MM.1S (cell line): Measurements from ENCODE around the gene TENM4.

Experiments used
- DNase-seq: peaks from one replicate; pipeline ENCODE4 v3.0.0-alpha.2; 2015
- H2AFZ ChIP-seq: fragments of 300-600 bp; sonication (generic); 2 replicates; pipeline ENCODE4 v1.6.0; 2016; ENCODE audit warnings: antibody characterized with exemption, low read length
- H3F3A ChIP-seq: fragments of 300-600 bp; sonication (generic); 2 replicates; pipeline ENCODE4 v1.6.1; 2016; ENCODE audit warnings: mild to moderate bottlenecking, antibody characterized with exemption, low read length, moderate library complexity, mixed read lengths; ENCODE audit not compliant: insufficient read depth
- H3K27ac ChIP-seq: fragments of 300-600 bp; sonication (generic); 2 replicates; pipeline ENCODE4 v1.5.1; 2016; ENCODE audit warnings: mild to moderate bottlenecking, low read length
- H3K27me3 ChIP-seq: fragments of 300-600 bp; sonication (generic); replicated peaks from 2 replicates; pipeline ENCODE4 v1.6.0; 2016; ENCODE audit warnings: low read length; ENCODE audit not compliant: insufficient read depth
- H3K36me3 ChIP-seq: fragments of 300-600 bp; sonication (generic); replicated peaks from 2 replicates; pipeline ENCODE4 v1.6.1; 2016; ENCODE audit warnings: mild to moderate bottlenecking, low read length, mixed read lengths; ENCODE audit not compliant: insufficient read depth
- H3K4me1 ChIP-seq: fragments of 300-600 bp; sonication (generic); 2 replicates; pipeline ENCODE4 v1.6.1; 2016; ENCODE audit warnings: low read length, mixed read lengths
- H3K4me2 ChIP-seq: fragments of 300-600 bp; sonication (generic); 2 replicates; pipeline ENCODE4 v1.6.0; 2016; ENCODE audit warnings: low read depth, low read length
- H3K4me3 ChIP-seq: fragments of 300-600 bp; sonication (generic); 2 replicates; pipeline ENCODE4 v1.5.1; 2016; ENCODE audit warnings: low read length, mixed read lengths
- H3K79me2 ChIP-seq: fragments of 300-600 bp; sonication (generic); 2 replicates; pipeline ENCODE4 v1.6.1; 2016; ENCODE audit warnings: mixed run types, low read length, mixed read lengths
- H3K9ac ChIP-seq: fragments of 300-600 bp; sonication (generic); 2 replicates; pipeline ENCODE4 v1.6.1; 2016; ENCODE audit warnings: low read length, mixed read lengths
- H3K9me2 ChIP-seq: fragments of 300-600 bp; sonication (generic); replicated peaks from 2 replicates; pipeline ENCODE4 v1.6.1; 2016; ENCODE audit warnings: mild to moderate bottlenecking, low read length, mixed read lengths; ENCODE audit not compliant: insufficient read depth
- H3K9me3 ChIP-seq: fragments of 300-600 bp; sonication (generic); replicated peaks from 2 replicates; pipeline ENCODE4 v1.6.1; 2016; ENCODE audit warnings: mild to moderate bottlenecking, low read length, mixed read lengths; ENCODE audit not compliant: insufficient read depth
- H4K20me1 ChIP-seq: fragments of 300-600 bp; sonication (generic); 2 replicates; pipeline ENCODE4 v1.6.1; 2016; ENCODE audit warnings: mild to moderate bottlenecking, low read length, moderate library complexity, mixed read lengths; ENCODE audit not compliant: insufficient read depth
- EZH2 ChIP-seq: fragments of 300-600 bp; sonication (generic); optimal IDR thresholded peaks from 2 replicates; pipeline ENCODE3; 2017; ENCODE audit warnings: low read depth, mild to moderate bottlenecking, antibody characterized with exemption, low read length, mixed read lengths
- EZH2phosphoT487 ChIP-seq: fragments of 300-600 bp; sonication (generic); IDR thresholded peaks from 2 replicates; pipeline ENCODE4 v1.6.1; 2018; ENCODE audit warnings: antibody characterized with exemption, low read length
- TF ChIP-seq, protein P1 (sequence below): fragments of 300-600 bp; sonication (generic); IDR thresholded peaks from 2 replicates; pipeline ENCODE4 v1.5.1; 2016; ENCODE audit warnings: antibody characterized with exemption, low read length, mixed read lengths

The TENM4 gene

DNA sequence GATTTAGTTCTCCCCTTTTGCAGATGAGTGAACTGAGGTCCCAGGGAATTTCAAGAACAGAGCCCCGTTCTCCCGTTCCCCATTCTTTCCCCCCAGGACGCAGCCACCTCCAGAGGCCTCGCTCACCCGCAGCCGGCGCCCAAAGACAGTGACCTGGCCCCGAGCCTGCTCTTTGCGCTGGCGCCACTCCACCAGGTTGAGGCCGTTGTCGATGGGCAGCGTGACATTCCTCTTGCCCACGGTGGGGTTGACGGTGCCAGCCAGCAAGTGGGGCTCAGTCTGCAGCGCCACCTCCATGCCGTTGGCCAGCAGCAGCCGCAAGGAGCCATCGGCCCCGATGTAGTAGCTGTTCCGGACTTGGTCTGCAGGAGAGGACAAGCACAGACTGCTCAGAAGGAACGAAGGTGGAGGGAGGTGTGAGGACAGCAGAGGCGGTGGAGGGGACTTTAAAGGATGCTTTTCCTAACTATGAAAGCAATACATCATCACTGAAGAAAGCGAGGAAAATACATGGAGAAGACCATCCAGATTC is 764.7 kb downstream of the TENM4 start:
- Histone ChIP-seq H3K9me3 (no peaks in the 10 kb centered on the region), H3F3A (no peaks in the 10 kb centered on the region), H3K36me3 (no peaks in the 10 kb centered on the region), H2AFZ (no peak overlapping the region), H3K4me2 (no peak overlapping the region), H3K4me1 (no peaks in the 10 kb centered on the region), H3K4me3 (no peak overlapping the region), H3K27ac (no peak overlapping the region), H3K9ac (no peak overlapping the region), H3K9me2 (no peaks in the 10 kb centered on the region), H4K20me1 (no peaks in the 10 kb centered on the region), H3K27me3 (no peaks in the 10 kb centered on the region), H3K79me2 (no peaks in the 10 kb centered on the region)
- no peak for TF ChIP-seq EZH2
- TF ChIP-seq, protein P1, sequence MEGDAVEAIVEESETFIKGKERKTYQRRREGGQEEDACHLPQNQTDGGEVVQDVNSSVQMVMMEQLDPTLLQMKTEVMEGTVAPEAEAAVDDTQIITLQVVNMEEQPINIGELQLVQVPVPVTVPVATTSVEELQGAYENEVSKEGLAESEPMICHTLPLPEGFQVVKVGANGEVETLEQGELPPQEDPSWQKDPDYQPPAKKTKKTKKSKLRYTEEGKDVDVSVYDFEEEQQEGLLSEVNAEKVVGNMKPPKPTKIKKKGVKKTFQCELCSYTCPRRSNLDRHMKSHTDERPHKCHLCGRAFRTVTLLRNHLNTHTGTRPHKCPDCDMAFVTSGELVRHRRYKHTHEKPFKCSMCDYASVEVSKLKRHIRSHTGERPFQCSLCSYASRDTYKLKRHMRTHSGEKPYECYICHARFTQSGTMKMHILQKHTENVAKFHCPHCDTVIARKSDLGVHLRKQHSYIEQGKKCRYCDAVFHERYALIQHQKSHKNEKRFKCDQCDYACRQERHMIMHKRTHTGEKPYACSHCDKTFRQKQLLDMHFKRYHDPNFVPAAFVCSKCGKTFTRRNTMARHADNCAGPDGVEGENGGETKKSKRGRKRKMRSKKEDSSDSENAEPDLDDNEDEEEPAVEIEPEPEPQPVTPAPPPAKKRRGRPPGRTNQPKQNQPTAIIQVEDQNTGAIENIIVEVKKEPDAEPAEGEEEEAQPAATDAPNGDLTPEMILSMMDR: no peak
- TF ChIP-seq EZH2phosphoT487: no peak
- DNase-seq: no peak

DNA sequence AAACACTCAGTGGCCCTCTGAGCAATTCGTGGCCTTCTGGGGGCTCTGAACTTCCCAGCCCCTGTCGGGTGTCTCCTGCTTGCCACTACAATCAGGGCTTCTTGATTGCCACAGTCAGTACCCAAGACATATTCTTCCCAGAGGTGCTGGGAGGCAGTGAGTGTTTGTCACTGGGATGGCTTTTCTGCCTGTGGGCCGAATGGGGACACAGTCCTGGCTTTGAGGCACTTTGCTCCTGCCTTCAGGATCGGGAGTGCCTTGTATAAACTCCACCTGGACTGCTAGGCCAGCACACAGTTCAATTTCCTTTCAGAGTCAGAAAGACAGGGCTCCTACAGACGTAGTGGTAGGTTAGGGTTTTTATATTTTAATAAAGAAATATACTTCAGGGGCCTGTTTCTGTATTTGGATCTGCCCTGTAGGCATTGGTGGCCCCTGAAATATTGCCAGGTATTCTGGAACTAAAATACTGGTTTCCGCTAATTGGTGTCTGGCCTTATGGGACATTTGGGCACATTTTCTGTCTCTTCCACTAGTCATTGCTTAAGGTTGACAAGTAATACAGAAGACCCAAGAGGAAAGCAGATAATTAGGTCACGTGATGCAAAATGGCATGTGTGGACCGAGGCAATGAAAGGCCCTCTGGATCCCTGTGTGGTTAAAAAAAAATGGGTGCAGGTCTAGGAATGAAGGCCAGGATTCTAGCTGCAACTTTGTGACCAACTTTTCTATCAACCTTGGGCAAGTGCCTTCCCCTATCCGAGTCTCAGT is 767.8 kb downstream of the TENM4 start:
- no peaks in the 10 kb centered on the region for H3K27me3 ChIP-seq

DNA sequence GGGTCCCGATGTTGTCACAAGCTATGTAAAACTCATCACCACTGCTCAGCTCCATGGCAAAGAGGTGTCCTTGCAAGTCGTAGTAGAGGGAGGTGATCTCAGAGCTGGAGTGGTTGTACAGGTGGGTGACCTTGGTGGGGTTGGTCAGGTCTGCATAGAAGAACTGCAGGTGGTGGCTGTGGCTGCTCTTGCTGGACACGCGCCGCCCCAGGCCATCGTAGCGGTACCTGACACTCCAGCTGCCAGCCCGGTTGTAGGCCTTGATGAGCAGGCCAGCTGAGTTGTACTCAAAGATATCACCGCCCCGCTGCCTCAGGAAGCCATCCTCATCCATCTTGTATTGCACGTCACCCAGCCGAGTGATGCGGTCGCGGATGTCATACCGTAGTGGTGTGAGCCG is 771.6 kb downstream of the TENM4 start:
- TF ChIP-seq EZH2 (no peak), EZH2phosphoT487 (no peak)
- TF ChIP-seq, protein P1: no peak
- no peak overlapping the region for H3K4me2 ChIP-seq
- no peaks in the 10 kb centered on the region for H4K20me1 ChIP-seq
- H3K9me3 ChIP-seq: no peaks in the 10 kb centered on the region
- no peaks in the 10 kb centered on the region for H3K27me3 ChIP-seq
- no peak for DNase-seq
- no peaks in the 10 kb centered on the region for H3K36me3 ChIP-seq
- H3K79me2 ChIP-seq: no peaks in the 10 kb centered on the region
- no peaks in the 10 kb centered on the region for H3F3A ChIP-seq
- H3K27ac ChIP-seq: no peak overlapping the region
- H3K4me3 ChIP-seq: no peak overlapping the region
- no peaks in the 10 kb centered on the region for H3K4me1 ChIP-seq
- H3K9me2 ChIP-seq: no peaks in the 10 kb centered on the region
- no peak overlapping the region for H2AFZ ChIP-seq
- H3K9ac ChIP-seq: no peak overlapping the region

More for the DNA sequence above, 767.8 kb downstream of the TENM4 start:
- no peak for DNase-seq
- Histone ChIP-seq H3K36me3 (no peaks in the 10 kb centered on the region), H3K4me1 (no peaks in the 10 kb centered on the region), H3K4me2 (no peak overlapping the region), H3K9ac (no peak overlapping the region), H3F3A (no peaks in the 10 kb centered on the region), H3K4me3 (no peak overlapping the region), H2AFZ (no peak overlapping the region), H3K27ac (no peak overlapping the region), H4K20me1 (no peaks in the 10 kb centered on the region), H3K9me2 (no peaks in the 10 kb centered on the region), H3K9me3 (no peaks in the 10 kb centered on the region), H3K79me2 (no peaks in the 10 kb centered on the region)
- TF ChIP-seq EZH2 (no peak), EZH2phosphoT487 (no peak)
- TF ChIP-seq, protein P1: no peak
